Mesenchymal stem cell (in vitro differentiated cells and primary cell): ENCODE results near the gene GPATCH4. TPM values are rescaled to one million over a fixed set of nuclear protein-coding genes. Genes with fewer than 3 reads are reported as not detected.

ENCODE experiments used
- DNase-seq: peaks from one replicate; pipeline ENCODE4 v3.0.0-alpha.2; 2013
- H2AFZ ChIP-seq: one replicate; pipeline ENCODE4 v1.6.1; 2013; ENCODE audit warnings: low read depth, mild to moderate bottlenecking, control low read depth, inconsistent platforms, low read length, moderate library complexity
- H2AK5ac ChIP-seq: 2 replicates; pipeline ENCODE4 v1.6.1; 2013; ENCODE audit warnings: low read length, moderate library complexity, mild to moderate bottlenecking, inconsistent platforms; ENCODE audit not compliant: severe bottlenecking
- H2BK120ac ChIP-seq: one replicate; pipeline ENCODE4 v1.6.1; 2013; ENCODE audit warnings: low read depth, mild to moderate bottlenecking, inconsistent platforms, low read length, moderate library complexity
- H2BK12ac ChIP-seq, 2 experiments: one replicate each; pipeline ENCODE4 v1.6.1; 2013; ENCODE audit warnings: inconsistent platforms in 2 of 2, low read length in 2 of 2, mild to moderate bottlenecking in 2 of 2, moderate library complexity in 2 of 2, control low read depth in 1 of 2
- H2BK15ac ChIP-seq: one replicate; pipeline ENCODE4 v1.6.1; 2013; ENCODE audit warnings: mild to moderate bottlenecking, low read depth, inconsistent platforms; ENCODE audit not compliant: poor library complexity, severe bottlenecking
- H2BK5ac ChIP-seq: 2 replicates; pipeline ENCODE4 v1.6.1; 2013; ENCODE audit warnings: low read depth, mild to moderate bottlenecking, low read length, control low read depth, inconsistent platforms; ENCODE audit not compliant: poor library complexity, severe bottlenecking
- H3K14ac ChIP-seq, 2 experiments: one replicate each; pipeline ENCODE4 v1.6.1; 2013; ENCODE audit warnings: inconsistent platforms in 2 of 2, low read length in 2 of 2, control low read depth in 1 of 2, mild to moderate bottlenecking in 1 of 2, moderate library complexity in 1 of 2
- H3K18ac ChIP-seq, 2 experiments: one replicate each; pipeline ENCODE4 v1.6.1; 2013; ENCODE audit warnings: inconsistent platforms in 2 of 2, low read length in 2 of 2, control low read depth in 1 of 2, low read depth in 1 of 2, mild to moderate bottlenecking in 1 of 2
- H3K23ac ChIP-seq, 2 experiments: one replicate each; pipeline ENCODE4 v1.6.1; 2013; ENCODE audit warnings: inconsistent platforms in 2 of 2, low read length in 2 of 2, mild to moderate bottlenecking in 2 of 2, moderate library complexity in 2 of 2, control low read depth in 1 of 2
- H3K27ac ChIP-seq: 2 replicates; pipeline ENCODE4 v1.5.1; 2013; ENCODE audit warnings: mild to moderate bottlenecking, moderate library complexity, low read length, control low read depth, inconsistent platforms; ENCODE audit not compliant: poor library complexity, severe bottlenecking
- H3K27me3 ChIP-seq, 2 experiments: 2 replicates each; pipeline versions ENCODE4 v1.6.1 to v1.7.0; 2013; ENCODE audit warnings: low read length in 2 of 2, mild to moderate bottlenecking in 2 of 2, moderate library complexity in 2 of 2, control low read depth in 1 of 2, inconsistent platforms in 1 of 2; ENCODE audit not compliant: control insufficient read depth in 1 of 2, insufficient read depth in 1 of 2
- H3K36me3 ChIP-seq, 2 experiments: 2 replicates each; pipeline versions ENCODE4 v1.6.1 to v1.7.0; 2013; ENCODE audit warnings: low read length in 2 of 2, control low read depth in 1 of 2, inconsistent platforms in 1 of 2, low read depth in 1 of 2, mild to moderate bottlenecking in 1 of 2; ENCODE audit not compliant: insufficient read depth in 2 of 2, control insufficient read depth in 1 of 2
- H3K4ac ChIP-seq, 2 experiments: one replicate each; pipeline ENCODE4 v1.6.1; 2013; ENCODE audit warnings: inconsistent platforms in 2 of 2, low read length in 2 of 2, mild to moderate bottlenecking in 2 of 2, moderate library complexity in 2 of 2, control low read depth in 1 of 2, low read depth in 1 of 2
- H3K4me1 ChIP-seq: 2 replicates; pipeline ENCODE4 v1.6.1; 2013; ENCODE audit warnings: low read depth, low read length, control low read depth; ENCODE audit not compliant: control insufficient read depth, insufficient read depth
- H3K4me2 ChIP-seq: 2 replicates; pipeline ENCODE4 v1.6.1; 2013; ENCODE audit warnings: low read length, mild to moderate bottlenecking, inconsistent platforms; ENCODE audit not compliant: poor library complexity, severe bottlenecking
- H3K4me3 ChIP-seq, 2 experiments: 2 replicates each; pipeline versions ENCODE4 v1.5.1 to v1.7.0; 2013; ENCODE audit warnings: low read length in 2 of 2, mild to moderate bottlenecking in 2 of 2, control low read depth in 1 of 2, low read depth in 1 of 2; ENCODE audit not compliant: insufficient read depth in 1 of 2
- H3K79me1 ChIP-seq: replicated peaks from 2 replicates; pipeline ENCODE4 v1.6.1; 2013; ENCODE audit warnings: mild to moderate bottlenecking, control low read depth, low read length, inconsistent platforms; ENCODE audit not compliant: poor library complexity, severe bottlenecking
- H3K9ac ChIP-seq: 2 replicates; pipeline ENCODE4 v1.7.0; 2013; ENCODE audit warnings: mild to moderate bottlenecking, low read length, moderate library complexity
- H3K9me3 ChIP-seq: 2 replicates; pipeline ENCODE4 v1.7.0; 2013; ENCODE audit warnings: mild to moderate bottlenecking, low read length; ENCODE audit not compliant: control insufficient read depth
- H4K8ac ChIP-seq: one replicate; pipeline ENCODE4 v1.6.1; 2013; ENCODE audit warnings: inconsistent platforms, mild to moderate bottlenecking, low read length, moderate library complexity
- H4K91ac ChIP-seq: one replicate; pipeline ENCODE4 v1.6.1; 2013; ENCODE audit warnings: mild to moderate bottlenecking, low read length, inconsistent platforms
- whole genome bisulfite sequencing: methylation state at CpG from one replicate; pipeline ENCODE4 v1.1.7; 2013; ENCODE audit warnings: mixed read lengths; 5-methylcytosine and 5-hydroxymethylcytosine counted together
- polyA plus RNA-seq, 2 experiments: library from polyadenylated mRNA; stranded (reverse); fragments of 200-250 nt; gene quantifications; one replicate each; pipeline ENCODE4 v1.2.3, GENCODE V29; 2013

Gene GPATCH4
- 24.8 TPM for polyA plus RNA-seq (2013, experiment 1 of 2)
- 25.4 TPM for polyA plus RNA-seq (2013, experiment 2 of 2)

- Histone ChIP-seq H2AFZ (peak within 1 kb of the TSS; percentile 85), H3K4me2 (peak within 1 kb of the TSS; percentile 69), H3K4ac (peak within 1 kb of the TSS; percentile 2 to 74), H3K14ac (peak within 1 kb of the TSS in 1 of 2 experiments; percentile 71), H3K18ac (peak within 1 kb of the TSS; percentile 25 to 86), H3K36me3 (peaks cover 12 to 32% of the 10 kb centered on the region in 2 experiments), H3K9ac (peak within 1 kb of the TSS; percentile 97), H4K91ac (no peak within 1 kb of the TSS), H3K9me3 (no peaks in the 10 kb centered on the region), H3K4me3 (peak within 1 kb of the TSS; percentile 65 to 98), H2BK12ac (no peak within 1 kb of the TSS), H3K79me1 (peaks cover 24% of the 10 kb centered on the region), H2AK5ac (peak within 1 kb of the TSS; percentile 31), H2BK120ac (no peak within 1 kb of the TSS), H3K4me1 (peaks cover 6% of the 10 kb centered on the region), H4K8ac (peak within 1 kb of the TSS; percentile 35), H3K23ac (no peak within 1 kb of the TSS), H2BK15ac (peak within 1 kb of the TSS; percentile 37), H3K27ac (peak within 1 kb of the TSS; percentile 72), H2BK5ac (no peak within 1 kb of the TSS), H3K27me3 (no peaks in the 10 kb centered on the region)
- WGBS: under 1% methylated on average over 35 of the region's 35 CpGs
- peak; percentile 93 for DNase-seq
These were observed at the start of gene GPATCH4 for GRCh38 chr1:156601122-156601830. TSS of gene GPATCH4 (minus strand) at chr1:156601479.

- no peak overlapping the region for H3K4me3 ChIP-seq
- no peaks in the 10 kb centered on the region for H3K79me1 ChIP-seq
- DNase-seq: no peak
- H2BK5ac ChIP-seq: no peak overlapping the region
- no peak overlapping the region for H3K9ac ChIP-seq
- no peaks in the 10 kb centered on the region for H3K36me3 ChIP-seq
- no peak overlapping the region for H3K14ac ChIP-seq
- H3K18ac ChIP-seq: no peak overlapping the region
- H3K27me3 ChIP-seq: peaks cover 96 to 98% of the 10 kb centered on the region in 2 experiments
- no peak overlapping the region for H4K91ac ChIP-seq
- no peak overlapping the region for H4K8ac ChIP-seq
- no peak overlapping the region for H2BK12ac ChIP-seq
- H3K4ac ChIP-seq: no peak overlapping the region
- no peaks in the 10 kb centered on the region for H3K4me1 ChIP-seq
- no peak overlapping the region for H2BK15ac ChIP-seq
- no peak overlapping the region for H2AFZ ChIP-seq
- no peak overlapping the region for H3K4me2 ChIP-seq
- H2BK120ac ChIP-seq: no peak overlapping the region
- H2AK5ac ChIP-seq: no peak overlapping the region
- 30% methylated on average over 2 of the region's 2 CpGs for WGBS
- no peak overlapping the region for H3K27ac ChIP-seq
- H3K9me3 ChIP-seq: no peaks in the 10 kb centered on the region
- no peak overlapping the region for H3K23ac ChIP-seq
These were observed 47.7 kb upstream of the GPATCH4 start for GRCh38 chr1:156648951-156649350.

- Histone ChIP-seq H3K79me1 (no peaks in the 10 kb centered on the region), H4K91ac (no peak overlapping the region)
- DNase-seq: no peak
These were observed 47.2 kb upstream of the GPATCH4 start for GRCh38 chr1:156648496-156648895.

GRCh38 chr1:156647351-156647750, 46.1 kb upstream of the GPATCH4 start:
- Histone ChIP-seq H3K4ac (no peak overlapping the region), H3K36me3 (no peaks in the 10 kb centered on the region), H2AK5ac (no peak overlapping the region), H3K79me1 (no peaks in the 10 kb centered on the region), H3K27me3 (peaks cover 96 to 98% of the 10 kb centered on the region in 2 experiments), H2BK15ac (no peak overlapping the region), H3K27ac (no peak overlapping the region), H3K14ac (no peak overlapping the region), H3K9ac (no peak overlapping the region), H2BK5ac (no peak overlapping the region), H3K4me3 (no peak overlapping the region), H3K9me3 (no peaks in the 10 kb centered on the region), H3K18ac (no peak overlapping the region), H4K8ac (no peak overlapping the region), H3K4me2 (no peak overlapping the region), H2BK120ac (no peak overlapping the region), H4K91ac (no peak overlapping the region), H2AFZ (no peak overlapping the region), H3K4me1 (peaks cover 2% of the 10 kb centered on the region), H2BK12ac (no peak overlapping the region), H3K23ac (no peak overlapping the region)
- WGBS: 83% methylated on average over 10 of the region's 10 CpGs
- no peak for DNase-seq

More at GRCh38 chr1:156648496-156648895, 47.2 kb upstream of the GPATCH4 start:
- Histone ChIP-seq H3K4me1 (no peaks in the 10 kb centered on the region), H2BK120ac (no peak overlapping the region), H2AK5ac (no peak overlapping the region), H3K9me3 (no peaks in the 10 kb centered on the region), H3K14ac (no peak overlapping the region), H2BK12ac (no peak overlapping the region), H3K27me3 (peaks cover 96 to 98% of the 10 kb centered on the region in 2 experiments), H3K9ac (no peak overlapping the region), H2BK15ac (no peak overlapping the region), H3K18ac (no peak overlapping the region), H3K23ac (no peak overlapping the region), H3K4me2 (no peak overlapping the region), H4K8ac (no peak overlapping the region), H2AFZ (no peak overlapping the region), H3K36me3 (no peaks in the 10 kb centered on the region), H3K27ac (no peak overlapping the region), H2BK5ac (no peak overlapping the region), H3K4me3 (peak overlapping the region in 1 of 2 experiments; percentile 7), H3K4ac (no peak overlapping the region)
- 90% methylated on average over 10 of the region's 10 CpGs for WGBS
